Measurements from ENCODE around the gene MPZL2. TPM values are rescaled to one million over a fixed set of nuclear protein-coding genes. Genes with fewer than 3 reads are reported as not detected.

MPZL2 gene
- total RNA-seq, 1 experiment from 2014 or later: 1.2 TPM

GRCh38 chr11:118295815-118296454 lies 31.8 kb upstream of the MPZL2 start (continued):
- no peak for TF ChIP-seq ZNF512 (CRISPR knock-in tag; IDR thresholded peaks at IDR 0.05; ENCODE audit: borderline replicate concordance)

- ATAC-seq: peak; percentile 63
- no peak overlapping the region for H3K27ac Mint-ChIP-seq
- POLR2A ChIA-PET: no interaction called here
- peaks cover 22% of the 10 kb centered on the region for H3K27me3 Mint-ChIP-seq (ENCODE audit: low read depth)
- H3K4me3 Mint-ChIP-seq: no peak overlapping the region
- H3K9me3 Mint-ChIP-seq: no peaks in the 10 kb centered on the region
- H3K4me1 Mint-ChIP-seq: peaks cover 7% of the 10 kb centered on the region; the same call in 1 of the 2 replicates
- TF ChIP-seq ATF6 (CRISPR knock-in tag; IDR thresholded peaks at IDR 0.05) (no peak), RELA (CRISPR knock-in tag; IDR thresholded peaks at IDR 0.05; ENCODE audit: borderline replicate concordance) (no peak), ZNF396 (CRISPR knock-in tag; IDR thresholded peaks at IDR 0.05; ENCODE audit: borderline replicate concordance) (no peak), ZNF671 (CRISPR knock-in tag; IDR thresholded peaks at IDR 0.05) (no peak), ZMAT4 (CRISPR knock-in tag; IDR thresholded peaks at IDR 0.05) (no peak), CDX4 (CRISPR knock-in tag; IDR thresholded peaks at IDR 0.05; ENCODE audit: borderline replicate concordance) (no peak), CBFB (CRISPR knock-in tag; IDR thresholded peaks at IDR 0.05; ENCODE audit: low read depth) (no peak), OVOL2 (CRISPR knock-in tag; IDR thresholded peaks at IDR 0.05; ENCODE audit: borderline replicate concordance) (no peak), AFF4 (CRISPR knock-in tag; IDR thresholded peaks at IDR 0.05; ENCODE audit: borderline replicate concordance) (no peak), TP53 (CRISPR knock-in tag; IDR thresholded peaks at IDR 0.05) (no peak), ZNF416 (CRISPR knock-in tag; IDR thresholded peaks at IDR 0.05) (no peak), ZNF317 (CRISPR knock-in tag; IDR thresholded peaks at IDR 0.05; ENCODE audit: borderline replicate concordance, low read depth) (no peak)
- no peak for DNase-seq (ENCODE audit: low spot score)
- no peaks in the 10 kb centered on the region for H3K36me3 Mint-ChIP-seq
- CTCF ChIA-PET: interaction anchor here (0.6 to 2.1 kb wide), 46 partner anchors 8 to 1157 kb away, joined by 3 to 41 read pairs (median 4); partner anchors contain the start of genes CD3E, MPZL2, MPZL3 and SCN4B
These were observed 31.1 kb upstream of the MPZL2 start for GRCh38 chr11:118295199-118295598.

GRCh38 chr11:118294053-118294452 lies 30.0 kb upstream of the MPZL2 start:
- ATAC-seq (no peak), DNase-seq (ENCODE audit: low spot score) (no peak)
- Mint-ChIP-seq H3K4me3 (no peak overlapping the region), H3K27ac (no peak overlapping the region), H3K4me1 (peaks cover 7% of the 10 kb centered on the region; the same call in 1 of the 2 replicates), H3K9me3 (peaks cover 3% of the 10 kb centered on the region), H3K27me3 (ENCODE audit: low read depth) (peaks cover 25% of the 10 kb centered on the region), H3K36me3 (no peaks in the 10 kb centered on the region)
- TF ChIP-seq ZNF425 (CRISPR knock-in tag; conservative IDR thresholded peaks at IDR 0.05): no peak
- TF ChIP-seq SMAD3 (CRISPR knock-in tag; IDR thresholded peaks at IDR 0.05; ENCODE audit: borderline replicate concordance): no peak
- no peak for TF ChIP-seq ZSCAN18 (CRISPR knock-in tag; IDR thresholded peaks at IDR 0.05)
- TF ChIP-seq CREM (CRISPR knock-in tag; IDR thresholded peaks at IDR 0.05): no peak
- POLR2A ChIA-PET: no interaction called here
- CTCF ChIA-PET: no interaction called here

Measured in WTC11 (cell line).